NOMO-1 treated with DMSO at 0.1 percent for 48 hours (cell line): ENCODE measurements around the gene TPTE.
"Not testable (repeated sequence)": the region's sequence is repeated elsewhere in the genome, so short reads cannot be mapped to it uniquely, and the experiment has no call there.

Experiments
- DNase-seq: peaks from one replicate; lab custom pipeline; 2025; ENCODE audit not compliant: unreplicated experiment; lab: John Stamatoyannopoulos, UW

The TPTE gene

DNA sequence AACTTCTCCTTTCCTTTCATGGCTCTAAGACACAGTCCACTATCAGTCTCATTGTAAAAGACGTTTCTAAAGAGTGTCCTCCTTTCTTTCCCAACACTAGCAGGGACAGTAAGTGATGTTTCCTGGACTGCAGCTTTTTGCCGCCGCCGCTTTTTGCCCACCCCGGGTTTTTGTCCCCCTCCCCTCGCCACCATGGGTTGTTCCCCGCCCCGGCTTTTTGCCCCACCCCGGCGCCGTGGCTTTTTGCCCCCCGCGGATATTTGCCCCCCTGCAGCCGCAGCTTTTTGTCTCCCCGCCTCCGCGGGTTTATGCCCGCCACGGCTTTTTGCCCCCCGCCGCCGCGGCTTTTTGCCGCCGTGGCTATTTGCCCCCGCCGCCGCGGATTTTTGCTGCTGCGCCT lies 95.2 kb downstream of the TPTE start:
- DNase-seq = no peak

DNA sequence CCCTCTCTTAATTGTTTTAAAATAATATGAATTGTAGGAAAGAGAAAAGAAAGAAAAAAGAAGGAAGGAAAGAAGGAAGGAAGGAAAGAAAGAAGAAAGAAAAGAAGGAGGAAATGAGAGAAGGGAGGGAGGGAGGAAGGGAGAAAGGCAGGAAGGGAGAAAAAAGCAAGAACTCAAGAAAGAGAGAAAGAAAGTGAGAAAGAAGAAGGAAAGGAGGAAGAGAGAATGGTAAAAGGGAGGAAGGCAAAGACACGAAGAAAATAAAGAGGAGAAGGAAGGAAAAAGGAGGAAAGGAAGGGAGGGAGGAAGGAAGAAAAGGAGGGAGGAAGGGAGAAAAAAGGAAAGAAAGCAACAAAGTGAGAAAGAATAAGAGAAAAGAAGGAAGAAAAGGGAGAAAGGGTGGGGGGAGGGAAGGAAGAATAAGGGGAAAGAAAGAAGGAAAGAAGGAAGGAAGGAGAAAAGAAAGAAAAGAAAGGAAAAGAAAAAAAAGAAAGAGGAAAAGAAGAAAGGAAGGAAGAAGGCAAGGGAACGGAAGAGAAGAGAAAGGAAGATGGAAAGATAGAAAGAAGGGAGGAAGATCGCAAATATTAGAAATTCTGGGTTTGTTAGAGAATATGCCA lies 95.9 kb downstream of the TPTE start:
- not testable (repeated sequence) for DNase-seq

DNA sequence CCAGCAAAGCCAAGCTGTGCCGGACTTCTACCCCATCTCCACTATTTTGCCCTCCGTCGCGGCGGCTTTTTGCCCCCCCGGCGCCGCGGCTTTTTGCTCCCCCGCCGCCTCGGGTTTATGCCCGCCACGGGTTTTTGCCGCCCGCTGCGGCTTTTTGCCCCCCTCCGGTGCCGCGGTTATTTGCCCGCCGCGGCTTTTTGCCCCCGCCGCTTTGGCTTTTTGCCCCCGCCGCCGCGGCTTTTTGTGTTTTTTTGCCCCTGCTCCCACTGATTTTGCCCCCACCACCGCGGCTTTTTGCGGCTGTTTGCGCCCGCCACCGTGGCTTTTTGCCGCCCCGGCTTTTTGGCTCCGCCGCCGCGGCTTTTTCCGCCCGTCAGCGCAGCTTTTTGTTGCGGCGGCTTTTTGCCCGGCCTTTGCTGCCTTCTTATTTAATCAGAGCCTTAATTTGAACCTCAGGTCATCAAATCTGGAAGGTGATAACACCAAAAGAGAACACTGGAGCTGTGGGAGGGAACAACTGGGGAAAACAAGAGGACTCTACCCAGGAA lies 106.0 kb downstream of the TPTE start:
- DNase-seq = no peak

DNA sequence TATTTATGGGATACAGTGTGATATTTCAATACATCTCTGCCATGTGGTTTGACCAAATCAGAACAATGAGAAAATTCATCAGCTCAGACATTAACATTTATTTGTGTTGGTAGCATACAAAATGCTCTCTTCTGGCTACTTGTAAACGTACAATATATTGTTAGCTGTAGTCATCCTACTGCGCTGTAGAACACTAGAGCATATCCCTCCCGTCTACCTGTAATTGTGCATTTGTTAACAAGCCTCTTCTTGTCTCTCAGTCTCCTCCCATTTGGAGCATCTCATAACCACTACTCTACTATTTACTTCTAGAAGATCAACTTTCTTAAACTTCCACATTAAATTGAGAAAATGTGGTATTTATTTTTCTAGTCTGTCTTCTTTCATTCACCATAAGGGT lies 107.9 kb downstream of the TPTE start:
- not testable (repeated sequence) for DNase-seq

DNA sequence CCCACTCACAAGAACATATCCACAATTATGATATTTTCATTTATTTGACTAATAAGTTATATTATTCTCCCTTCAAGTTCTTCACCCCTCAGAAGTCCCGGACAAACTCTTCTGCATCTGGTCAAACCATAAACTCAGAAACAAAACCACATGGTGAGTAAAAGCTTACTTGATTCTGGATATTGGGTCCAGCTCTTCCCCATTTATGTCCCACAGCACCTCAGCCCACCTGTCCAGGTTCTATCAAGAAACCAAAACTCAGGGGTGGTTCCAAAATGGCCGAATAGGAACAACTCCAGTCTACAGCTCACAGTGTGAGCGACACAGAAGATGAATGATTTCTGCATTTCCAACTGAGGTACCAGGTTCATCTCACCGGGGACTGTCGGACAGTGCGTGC lies 109.4 kb downstream of the TPTE start:
- not testable (repeated sequence) for DNase-seq

DNA sequence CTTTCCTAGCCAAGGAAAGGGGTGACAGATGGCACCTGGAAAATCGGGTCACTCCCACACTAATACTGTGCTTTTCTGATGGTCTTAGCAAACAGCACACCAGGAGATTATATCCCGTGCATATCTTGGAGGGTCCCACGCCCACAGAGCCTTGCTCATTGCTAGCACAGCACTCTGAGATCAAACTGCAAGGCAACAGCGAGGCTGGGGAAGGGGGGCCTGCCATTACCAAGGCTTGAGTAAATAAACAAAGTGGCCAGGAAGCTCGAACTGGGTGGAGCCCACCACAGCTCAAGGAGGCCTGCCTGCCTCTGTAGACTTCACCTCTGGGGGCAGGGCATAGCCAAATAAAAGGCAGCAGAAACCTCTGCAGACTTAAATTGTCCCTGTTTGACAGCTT lies 109.9 kb downstream of the TPTE start:
- DNase-seq = not testable (repeated sequence)

DNA sequence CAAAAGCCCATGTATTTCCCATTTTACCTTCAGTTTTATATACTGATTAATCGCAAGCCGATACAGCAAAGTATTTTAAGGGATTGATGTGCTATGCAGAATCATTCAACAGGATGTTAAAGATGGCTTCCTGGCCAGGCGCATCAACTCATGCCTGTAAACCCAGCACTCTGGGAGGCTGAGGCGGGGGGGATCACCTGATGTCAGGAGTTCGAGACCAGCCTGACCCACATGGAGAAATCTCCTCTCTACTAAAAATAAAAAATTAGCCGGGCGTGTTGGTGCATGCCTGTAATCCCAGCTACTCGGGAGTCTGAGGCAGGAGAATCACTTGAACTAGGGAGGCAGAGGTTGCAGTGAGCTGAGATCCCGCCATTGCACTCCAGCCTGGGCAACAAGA lies 116.8 kb downstream of the TPTE start:
- DNase-seq = not testable (repeated sequence)

DNA sequence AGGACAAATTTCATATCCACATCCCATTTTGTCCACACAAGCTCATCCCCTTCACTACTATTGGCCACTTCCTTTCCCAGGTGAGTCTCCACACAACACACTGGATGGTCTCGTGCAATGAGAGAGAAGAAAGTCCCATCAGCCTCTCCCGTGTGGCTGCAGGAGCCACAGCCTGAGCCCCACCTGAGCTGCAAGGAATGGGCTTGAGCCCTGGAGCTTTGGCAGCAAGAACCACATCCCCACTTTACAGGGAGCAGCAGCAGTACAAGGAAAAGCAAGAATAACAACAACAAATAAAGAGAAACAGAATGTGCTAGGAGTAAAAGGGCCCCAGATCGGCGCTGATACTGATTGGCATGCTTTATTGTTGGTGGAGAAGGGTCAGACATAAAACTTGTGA lies 117.7 kb downstream of the TPTE start:
- DNase-seq = no peak

DNA sequence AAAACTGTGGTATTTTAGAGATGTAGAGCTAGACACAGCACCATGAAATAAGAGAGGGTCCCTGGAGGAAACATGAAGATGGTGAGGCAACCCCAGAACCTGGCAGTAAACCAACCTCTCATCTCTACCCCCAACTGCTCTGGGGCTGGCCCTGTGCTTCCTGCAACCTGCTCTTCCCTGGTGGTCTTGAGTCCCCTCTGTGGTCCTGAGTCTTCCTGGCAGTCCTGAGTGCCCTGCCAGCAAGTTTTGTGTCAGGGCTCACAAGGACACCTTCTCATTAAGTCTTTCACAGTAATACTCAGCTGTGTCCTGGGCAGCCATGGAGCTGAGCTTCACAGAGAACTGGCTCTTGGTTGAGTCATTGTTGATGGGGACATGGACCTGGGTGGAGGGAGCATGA lies 118.4 kb downstream of the TPTE start:
- not testable (repeated sequence) for DNase-seq

DNA sequence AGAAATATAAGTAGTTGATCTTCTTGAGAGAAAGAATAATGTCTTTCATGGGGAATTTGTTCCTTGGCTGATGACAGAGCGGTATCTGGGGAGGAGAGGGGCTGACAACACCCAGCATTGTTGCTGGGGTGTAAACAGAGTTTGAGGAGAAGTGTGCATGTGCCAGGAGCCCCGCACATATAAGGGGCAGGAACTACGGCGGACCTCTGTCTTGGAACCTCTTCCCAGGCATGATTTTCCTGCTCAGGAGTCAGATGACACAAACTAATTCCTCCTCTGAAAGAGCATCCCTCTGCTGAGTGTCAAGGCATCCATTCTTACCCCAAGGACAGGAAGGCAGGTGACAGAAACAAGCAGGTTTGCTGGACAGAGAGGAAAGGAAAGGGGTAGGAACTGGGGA lies 119.1 kb downstream of the TPTE start:
- no peak for DNase-seq

DNA sequence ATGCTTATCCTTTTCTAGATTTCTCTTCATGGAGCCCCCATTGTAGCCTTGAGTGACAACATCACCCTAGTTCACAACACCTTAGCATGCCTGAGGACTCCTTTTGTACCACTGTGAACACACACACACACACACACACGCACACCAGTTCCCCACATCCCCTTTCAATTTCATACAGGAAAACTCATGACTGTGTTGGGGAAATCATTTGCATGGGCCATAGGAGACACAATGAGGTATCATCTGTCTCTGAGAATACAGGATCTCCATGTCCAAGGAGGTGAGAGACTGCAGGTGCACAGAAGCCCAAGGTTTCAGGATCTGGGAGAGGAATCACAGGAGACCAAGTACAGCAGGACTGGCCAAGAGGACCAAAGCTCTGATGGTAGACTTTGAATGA lies 119.7 kb downstream of the TPTE start:
- no peak for DNase-seq

DNA sequence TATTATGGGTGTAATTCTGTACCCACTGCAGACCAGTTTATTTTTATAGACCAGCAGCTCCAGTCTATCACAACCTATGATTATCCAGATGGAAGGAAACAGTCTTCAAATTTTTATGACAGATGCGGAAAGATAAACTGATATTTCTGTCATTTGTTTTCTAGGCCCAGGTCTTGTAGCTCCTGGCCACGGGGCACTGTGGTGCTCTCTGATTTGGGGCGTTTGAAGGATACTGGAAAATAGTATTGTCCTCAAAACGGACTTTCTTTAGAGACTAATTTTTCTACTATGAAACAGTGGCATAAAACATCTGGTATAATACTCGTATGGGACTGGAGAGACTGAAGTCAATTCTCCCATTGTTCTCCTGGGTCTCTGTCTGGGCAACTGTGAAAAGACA lies 124.3 kb downstream of the TPTE start:
- not testable (repeated sequence) for DNase-seq

DNA sequence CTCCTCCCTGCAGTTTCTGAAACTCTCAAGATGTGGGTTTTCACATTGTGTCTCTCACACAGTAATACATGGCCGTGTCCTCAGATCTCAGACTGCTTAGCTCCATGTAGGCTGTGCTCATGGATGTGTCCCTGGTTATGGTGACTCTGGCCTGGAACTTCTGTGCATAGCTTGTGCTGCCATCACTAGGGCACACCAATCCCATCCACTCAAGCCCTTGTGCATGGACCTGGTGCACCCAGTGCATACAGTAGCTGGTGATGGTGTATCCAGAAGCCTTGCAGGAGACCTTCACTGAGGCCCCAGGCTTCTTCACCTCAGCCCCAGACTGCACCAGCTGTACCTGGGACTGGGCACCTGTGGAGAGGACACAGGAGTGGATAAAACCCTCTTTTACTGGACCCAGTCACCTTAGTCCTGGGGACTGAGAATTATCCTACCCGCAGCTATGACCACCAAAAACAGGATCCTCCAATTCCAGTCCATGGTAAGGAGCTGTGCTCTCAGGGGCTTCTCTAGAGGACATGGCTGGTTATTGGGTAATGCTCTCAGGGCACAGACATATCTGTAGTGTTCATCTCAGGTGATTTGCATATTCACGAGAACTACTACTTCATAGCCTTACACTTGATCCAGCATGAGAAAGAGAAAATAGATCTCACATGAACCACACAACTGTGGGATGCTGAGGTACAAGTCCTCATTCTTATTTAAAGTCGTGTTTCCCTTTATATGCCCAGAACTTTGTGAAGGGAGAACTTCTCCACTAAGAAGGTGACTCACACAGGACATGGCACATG lies 128.2 kb downstream of the TPTE start:
- not testable (repeated sequence) for DNase-seq

DNA sequence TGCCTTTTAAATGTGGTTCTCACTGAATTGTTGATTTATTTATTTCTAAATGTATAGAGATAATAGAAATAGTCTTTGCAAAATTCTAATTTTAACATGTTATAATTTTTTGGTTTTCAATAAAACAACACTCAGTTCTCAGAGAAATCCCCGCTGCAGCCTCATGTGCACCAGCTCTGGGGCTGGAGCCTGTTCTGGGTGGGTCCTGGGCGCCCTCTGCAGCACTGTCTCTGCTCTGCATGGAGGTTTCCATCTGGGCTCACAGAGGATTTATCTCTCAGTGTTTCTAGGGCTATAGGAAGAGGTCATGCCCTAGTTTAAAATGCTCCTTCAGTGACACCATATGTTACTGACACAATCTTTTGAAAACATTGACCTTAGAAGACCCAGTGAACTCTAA lies 128.9 kb downstream of the TPTE start:
- DNase-seq = not testable (repeated sequence)
